ENCODE results near the gene ATL1.
"Not testable (repeated sequence)": the region's sequence is repeated elsewhere in the genome, so short reads cannot be mapped to it uniquely, and the experiment has no call there.

The ATL1 gene

GRCh38 chr14:50545618-50546017 lies 14.3 kb upstream of the ATL1 start:
- ATAC-seq (replicated peaks) = no peak
- Mint-ChIP-seq H3K4me3 (no peak overlapping the region), H3K27ac (no peak overlapping the region), H3K36me3 (ENCODE audit: insufficient read depth) (no peaks in the 10 kb centered on the region), H3K9me3 (no peaks in the 10 kb centered on the region), H3K27me3 (peaks cover 10 to 15% of the 10 kb centered on the region in 2 donors), H3K4me1 (ENCODE audit: low read depth in 2 of 2) (peaks cover 2 to 15% of the 10 kb centered on the region in 2 donors)
- no peak for DNase-seq

- DNase-seq = no peak
- no peaks in the 10 kb centered on the region for H3K9me3 Mint-ChIP-seq
- no peak overlapping the region for H3K27ac Mint-ChIP-seq
- no peak for ATAC-seq (replicated peaks)
- no peak overlapping the region for H3K4me3 Mint-ChIP-seq
- H3K4me1 Mint-ChIP-seq (ENCODE audit: low read depth in 2 of 2) = no peaks in the 10 kb centered on the region
- H3K27me3 Mint-ChIP-seq = peaks cover 50 to 61% of the 10 kb centered on the region in 2 donors
- H3K36me3 Mint-ChIP-seq (ENCODE audit: insufficient read depth) = no peaks in the 10 kb centered on the region
Measured at GRCh38 chr14:50550294-50550693, 9.7 kb upstream of the ATL1 start.

GRCh38 chr14:50551877-50552276 lies 8.1 kb upstream of the ATL1 start:
- DNase-seq (no peak), ATAC-seq (replicated peaks) (no peak)
- Mint-ChIP-seq H3K4me3 (no peak overlapping the region), H3K27ac (no peak overlapping the region), H3K9me3 (no peaks in the 10 kb centered on the region), H3K4me1 (ENCODE audit: low read depth in 2 of 2) (no peaks in the 10 kb centered on the region), H3K27me3 (peaks cover 52 to 76% of the 10 kb centered on the region in 2 donors), H3K36me3 (ENCODE audit: insufficient read depth) (no peaks in the 10 kb centered on the region)

GRCh38 chr14:50552796-50553195 lies 7.1 kb upstream of the ATL1 start:
- peaks cover 61 to 85% of the 10 kb centered on the region in 2 donors for H3K27me3 Mint-ChIP-seq
- not testable (repeated sequence) for H3K27ac Mint-ChIP-seq; H3K36me3 Mint-ChIP-seq (ENCODE audit: insufficient read depth); H3K4me1 Mint-ChIP-seq (ENCODE audit: low read depth in 2 of 2); H3K4me3 Mint-ChIP-seq; H3K9me3 Mint-ChIP-seq; DNase-seq; ATAC-seq (replicated peaks)

GRCh38 chr14:50560931-50561285 lies 963 bp downstream of the ATL1 start:
- H3K27me3 Mint-ChIP-seq = peaks cover 38 to 44% of the 10 kb centered on the region in 2 donors
- peaks cover 9 to 10% of the 10 kb centered on the region in 2 donors for H3K4me1 Mint-ChIP-seq (ENCODE audit: low read depth in 2 of 2)

GRCh38 chr14:50562841-50563240 lies 2.9 kb downstream of the ATL1 start:
- DNase-seq (no peak), ATAC-seq (replicated peaks) (no peak)
- no peaks in the 10 kb centered on the region for H3K36me3 Mint-ChIP-seq (ENCODE audit: insufficient read depth)
- peaks cover 25 to 27% of the 10 kb centered on the region in 2 donors for H3K27me3 Mint-ChIP-seq
- no peaks in the 10 kb centered on the region for H3K9me3 Mint-ChIP-seq
- peaks cover 9 to 10% of the 10 kb centered on the region in 2 donors for H3K4me1 Mint-ChIP-seq (ENCODE audit: low read depth in 2 of 2)
- no peak overlapping the region for H3K27ac Mint-ChIP-seq
- no peak overlapping the region for H3K4me3 Mint-ChIP-seq

More at GRCh38 chr14:50560931-50561285, 963 bp downstream of the ATL1 start:
- H3K4me3 Mint-ChIP-seq = peak overlapping the region; percentile 75 to 83
- DNase-seq = peak; percentile 17 to 23 (median 19)
- peak; percentile 64 for ATAC-seq (replicated peaks)
- no peaks in the 10 kb centered on the region for H3K9me3 Mint-ChIP-seq
- H3K36me3 Mint-ChIP-seq (ENCODE audit: insufficient read depth) = no peaks in the 10 kb centered on the region
- no peak overlapping the region for H3K27ac Mint-ChIP-seq

GRCh38 chr14:50569714-50570274 lies 9.8 kb downstream of the ATL1 start:
- no peak overlapping the region for H3K27ac Mint-ChIP-seq
- no peak overlapping the region for H3K4me3 Mint-ChIP-seq
- DNase-seq (no peak), ATAC-seq (replicated peaks) (no peak)
- peaks cover 8 to 13% of the 10 kb centered on the region in 2 donors for H3K9me3 Mint-ChIP-seq
- H3K27me3 Mint-ChIP-seq = no peaks in the 10 kb centered on the region
- H3K4me1 Mint-ChIP-seq (ENCODE audit: low read depth in 2 of 2) = no peaks in the 10 kb centered on the region
- peaks cover 2% of the 10 kb centered on the region for H3K36me3 Mint-ChIP-seq (ENCODE audit: insufficient read depth)

GRCh38 chr14:50573862-50574261 lies 13.9 kb downstream of the ATL1 start:
- Mint-ChIP-seq H3K9me3 (peaks cover 8 to 13% of the 10 kb centered on the region in 2 donors), H3K4me3 (no peak overlapping the region), H3K36me3 (ENCODE audit: insufficient read depth) (peaks cover 2% of the 10 kb centered on the region), H3K27me3 (peaks cover 0 to 6% of the 10 kb centered on the region in 2 donors), H3K27ac (no peak overlapping the region), H3K4me1 (ENCODE audit: low read depth in 2 of 2) (no peaks in the 10 kb centered on the region)
- no peak for ATAC-seq (replicated peaks)
- DNase-seq = no peak

GRCh38 chr14:50575769-50576168 lies 15.8 kb downstream of the ATL1 start:
- no peak overlapping the region for H3K4me3 Mint-ChIP-seq
- H3K27ac Mint-ChIP-seq = no peak overlapping the region
- H3K4me1 Mint-ChIP-seq (ENCODE audit: low read depth in 2 of 2) = no peaks in the 10 kb centered on the region
- peaks cover 1 to 2% of the 10 kb centered on the region in 2 donors for H3K9me3 Mint-ChIP-seq
- H3K27me3 Mint-ChIP-seq = peaks cover 0 to 6% of the 10 kb centered on the region in 2 donors
- DNase-seq = no peak
- no peak for ATAC-seq (replicated peaks)
- peaks cover 2% of the 10 kb centered on the region for H3K36me3 Mint-ChIP-seq (ENCODE audit: insufficient read depth)

- no peak for ATAC-seq (replicated peaks)
- Mint-ChIP-seq H3K4me3 (no peak overlapping the region), H3K9me3 (no peaks in the 10 kb centered on the region), H3K4me1 (ENCODE audit: low read depth in 2 of 2) (no peaks in the 10 kb centered on the region), H3K27me3 (peaks cover 0 to 6% of the 10 kb centered on the region in 2 donors), H3K27ac (no peak overlapping the region), H3K36me3 (ENCODE audit: insufficient read depth) (no peaks in the 10 kb centered on the region)
- no peak for DNase-seq
Measured at GRCh38 chr14:50577982-50578381, 18.0 kb downstream of the ATL1 start.

- no peaks in the 10 kb centered on the region for H3K9me3 Mint-ChIP-seq
- no peaks in the 10 kb centered on the region for H3K4me1 Mint-ChIP-seq (ENCODE audit: low read depth in 2 of 2)
- peaks cover 0 to 10% of the 10 kb centered on the region in 2 donors for H3K27me3 Mint-ChIP-seq
- H3K36me3 Mint-ChIP-seq (ENCODE audit: insufficient read depth) = no peaks in the 10 kb centered on the region
- H3K27ac Mint-ChIP-seq = no peak overlapping the region
- no peak overlapping the region for H3K4me3 Mint-ChIP-seq
- no peak for DNase-seq
- no peak for ATAC-seq (replicated peaks)
Measured at GRCh38 chr14:50578433-50578832, 18.5 kb downstream of the ATL1 start.

- DNase-seq (no peak), ATAC-seq (replicated peaks) (no peak)
- Mint-ChIP-seq H3K4me3 (no peak overlapping the region), H3K27ac (no peak overlapping the region), H3K9me3 (no peaks in the 10 kb centered on the region), H3K36me3 (ENCODE audit: insufficient read depth) (no peaks in the 10 kb centered on the region), H3K4me1 (ENCODE audit: low read depth in 2 of 2) (no peaks in the 10 kb centered on the region), H3K27me3 (peaks cover 0 to 8% of the 10 kb centered on the region in 2 donors)
Measured at GRCh38 chr14:50590464-50590863, 30.5 kb downstream of the ATL1 start.

GRCh38 chr14:50594577-50595316 lies 34.8 kb downstream of the ATL1 start:
- H3K36me3 Mint-ChIP-seq (ENCODE audit: insufficient read depth) = no peaks in the 10 kb centered on the region
- H3K27ac Mint-ChIP-seq = no peak overlapping the region
- no peak overlapping the region for H3K4me3 Mint-ChIP-seq
- H3K27me3 Mint-ChIP-seq = peaks cover 0 to 8% of the 10 kb centered on the region in 2 donors
- DNase-seq (no peak), ATAC-seq (replicated peaks) (no peak)
- no peaks in the 10 kb centered on the region for H3K4me1 Mint-ChIP-seq (ENCODE audit: low read depth in 2 of 2)
- no peaks in the 10 kb centered on the region for H3K9me3 Mint-ChIP-seq

GRCh38 chr14:50598765-50599164 lies 38.8 kb downstream of the ATL1 start:
- Mint-ChIP-seq H3K27me3 (no peaks in the 10 kb centered on the region), H3K9me3 (no peaks in the 10 kb centered on the region), H3K4me3 (no peak overlapping the region), H3K36me3 (ENCODE audit: insufficient read depth) (no peaks in the 10 kb centered on the region), H3K4me1 (ENCODE audit: low read depth in 2 of 2) (no peaks in the 10 kb centered on the region), H3K27ac (no peak overlapping the region)
- no peak for ATAC-seq (replicated peaks)
- DNase-seq = no peak

All from effector memory CD8-positive, alpha-beta T cell (primary cell).